ENCODE data around the gene TRIO. TPM values are rescaled to one million over a fixed set of nuclear protein-coding genes. Genes with fewer than 3 reads are reported as not detected.

The TRIO gene
- total and polyA plus RNA-seq, 4 donors, result 23.8 to 243 (median 110) TPM

DNA sequence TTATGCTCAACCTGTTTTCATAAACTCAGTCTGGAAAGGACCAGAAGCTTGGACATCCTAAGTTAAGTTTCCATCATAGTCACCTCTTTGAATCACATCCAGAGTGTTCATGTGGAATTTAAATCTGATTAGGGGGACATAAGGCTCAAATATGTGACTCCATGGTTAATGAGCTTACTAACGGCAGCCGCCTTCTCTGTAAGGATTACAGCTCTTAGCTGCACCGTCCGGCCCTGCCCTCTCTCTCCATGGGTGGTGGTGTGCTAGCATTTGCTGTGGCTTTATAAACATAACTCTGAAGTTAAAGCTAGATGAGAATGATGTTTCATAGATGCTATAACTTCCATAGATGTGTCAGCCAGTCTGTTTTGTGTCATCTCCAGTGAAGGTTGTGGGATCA lies 156.5 kb downstream of the TRIO start:
- no peak overlapping the region for H3K9ac ChIP-seq (ENCODE audit: insufficient read depth in 1 of 2, low read length in 2 of 2)
- peaks cover 0 to 38% (median 14%) of the 10 kb centered on the region in 5 donors for H3K4me1 ChIP-seq (ENCODE audit: control insufficient read depth in 5 of 5, insufficient read depth in 5 of 5, low read length in 5 of 5)
- no peak overlapping the region for H3K27ac ChIP-seq (ENCODE audit: low read depth in 1 of 2, low read length in 1 of 2)
- ATAC-seq (ENCODE audit: insufficient read depth, low FRiP score) (no peak), DNase-seq (no peak)
- H3K4me3 ChIP-seq, result no peak overlapping the region
- peaks cover 0 to 2% (median 0%) of the 10 kb centered on the region in 4 donors for H3K9me3 ChIP-seq (ENCODE audit: control insufficient read depth in 4 of 4, insufficient read depth in 3 of 4, low read length in 3 of 4)
- 93 to 96% methylated on average over 4 of the region's 4 CpGs for WGBS, 2 donors
- peaks cover 5 to 24% (median 10%) of the 10 kb centered on the region in 4 donors for H3K36me3 ChIP-seq (ENCODE audit: control insufficient read depth in 4 of 4, insufficient read depth in 4 of 4, low read length in 4 of 4)
- no peaks in the 10 kb centered on the region for H3K27me3 ChIP-seq (ENCODE audit: control insufficient read depth in 3 of 3, insufficient read depth in 3 of 3, low read length in 2 of 3)
- no peak for TF ChIP-seq CTCF (IDR thresholded peaks at IDR 0.05; ENCODE audit: control extremely low read depth, extremely low read depth)

DNA sequence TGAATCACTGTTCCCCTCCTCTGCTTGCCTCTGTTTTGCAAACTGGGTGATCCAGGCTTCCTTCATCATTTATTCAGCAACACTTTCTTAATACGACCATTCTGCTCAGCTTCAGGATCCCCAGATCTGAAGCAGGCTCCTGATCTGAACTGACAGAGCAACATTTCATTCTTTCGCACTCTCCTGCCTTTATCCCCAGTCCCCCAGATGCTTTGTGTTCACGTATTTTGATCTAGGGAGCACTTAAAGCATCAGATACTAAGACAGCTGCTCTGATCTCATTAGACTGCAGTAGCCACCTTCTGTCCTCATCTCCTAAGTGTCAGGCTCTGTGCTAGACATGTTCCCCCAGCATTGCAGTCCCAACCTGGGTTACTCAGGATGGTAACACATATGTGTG lies 158.0 kb downstream of the TRIO start:
- Histone ChIP-seq H3K27me3 (ENCODE audit: control insufficient read depth in 3 of 3, insufficient read depth in 3 of 3, low read length in 2 of 3) (no peaks in the 10 kb centered on the region), H3K27ac (ENCODE audit: low read depth in 1 of 2, low read length in 1 of 2) (no peak overlapping the region), H3K36me3 (ENCODE audit: control insufficient read depth in 4 of 4, insufficient read depth in 4 of 4, low read length in 4 of 4) (peaks cover 5 to 24% (median 10%) of the 10 kb centered on the region in 4 donors), H3K4me3 (no peak overlapping the region), H3K9ac (ENCODE audit: insufficient read depth in 1 of 2, low read length in 2 of 2) (no peak overlapping the region), H3K9me3 (ENCODE audit: control insufficient read depth in 4 of 4, insufficient read depth in 3 of 4, low read length in 3 of 4) (peaks cover 0 to 2% (median 0%) of the 10 kb centered on the region in 4 donors), H3K4me1 (ENCODE audit: control insufficient read depth in 5 of 5, insufficient read depth in 5 of 5, low read length in 5 of 5) (peaks cover 0 to 29% (median 9%) of the 10 kb centered on the region in 5 donors)
- no peak for DNase-seq
- no peak for ATAC-seq (ENCODE audit: insufficient read depth, low FRiP score)
- WGBS, 2 donors, result 92 to 96% methylated on average over 3 of the region's 3 CpGs
- TF ChIP-seq CTCF (IDR thresholded peaks at IDR 0.05; ENCODE audit: control extremely low read depth, extremely low read depth), result no peak

- Histone ChIP-seq H3K4me1 (ENCODE audit: control insufficient read depth in 5 of 5, insufficient read depth in 5 of 5, low read length in 5 of 5) (peaks cover 0 to 27% (median 9%) of the 10 kb centered on the region in 5 donors), H3K9ac (ENCODE audit: insufficient read depth in 1 of 2, low read length in 2 of 2) (no peak overlapping the region), H3K9me3 (ENCODE audit: control insufficient read depth in 4 of 4, insufficient read depth in 3 of 4, low read length in 3 of 4) (peaks cover 0 to 2% (median 0%) of the 10 kb centered on the region in 4 donors), H3K27ac (ENCODE audit: low read depth in 1 of 2, low read length in 1 of 2) (no peak overlapping the region), H3K36me3 (ENCODE audit: control insufficient read depth in 4 of 4, insufficient read depth in 4 of 4, low read length in 4 of 4) (peaks cover 5 to 23% (median 12%) of the 10 kb centered on the region in 4 donors), H3K4me3 (no peak overlapping the region), H3K27me3 (ENCODE audit: control insufficient read depth in 3 of 3, insufficient read depth in 3 of 3, low read length in 2 of 3) (no peaks in the 10 kb centered on the region)
- ATAC-seq (ENCODE audit: insufficient read depth, low FRiP score), result no peak
- no peak for DNase-seq
- 96 to 98% methylated on average over 3 of the region's 3 CpGs for WGBS, 2 donors
- TF ChIP-seq CTCF (IDR thresholded peaks at IDR 0.05; ENCODE audit: control extremely low read depth, extremely low read depth), result no peak
Observed at GRCh38 chr5:14302330-14302729, 159.2 kb downstream of the TRIO start.

- no peak overlapping the region for H3K27ac ChIP-seq (ENCODE audit: low read depth in 1 of 2, low read length in 1 of 2)
- H3K9ac ChIP-seq (ENCODE audit: insufficient read depth in 1 of 2, low read length in 2 of 2), result no peak overlapping the region
- no peak for TF ChIP-seq CTCF (IDR thresholded peaks at IDR 0.05; ENCODE audit: control extremely low read depth, extremely low read depth)
- peaks cover 0 to 6% (median 1%) of the 10 kb centered on the region in 5 donors for H3K4me1 ChIP-seq (ENCODE audit: control insufficient read depth in 5 of 5, insufficient read depth in 5 of 5, low read length in 5 of 5)
- no peaks in the 10 kb centered on the region for H3K9me3 ChIP-seq (ENCODE audit: control insufficient read depth in 4 of 4, insufficient read depth in 3 of 4, low read length in 3 of 4)
- DNase-seq, result no peak
- H3K36me3 ChIP-seq (ENCODE audit: control insufficient read depth in 4 of 4, insufficient read depth in 4 of 4, low read length in 4 of 4), result peaks cover 8 to 22% (median 14%) of the 10 kb centered on the region in 4 donors
- ATAC-seq (ENCODE audit: insufficient read depth, low FRiP score), result peak; percentile 53
- H3K4me3 ChIP-seq, result no peak overlapping the region
- WGBS, 2 donors, result 78 to 81% methylated on average over 7 of the region's 7 CpGs
- H3K27me3 ChIP-seq (ENCODE audit: control insufficient read depth in 3 of 3, insufficient read depth in 3 of 3, low read length in 2 of 3), result no peaks in the 10 kb centered on the region
Observed at GRCh38 chr5:14305045-14305444, 161.9 kb downstream of the TRIO start.

All from lung (tissue), 12 donors.